ENCODE measurements around the gene PARS2.

Gene PARS2

GRCh38 chr1:54774820-54775498, 10.6 kb upstream of the PARS2 start:
- DNase-seq (ENCODE audit: low spot score) = peak; percentile 9

DNA sequence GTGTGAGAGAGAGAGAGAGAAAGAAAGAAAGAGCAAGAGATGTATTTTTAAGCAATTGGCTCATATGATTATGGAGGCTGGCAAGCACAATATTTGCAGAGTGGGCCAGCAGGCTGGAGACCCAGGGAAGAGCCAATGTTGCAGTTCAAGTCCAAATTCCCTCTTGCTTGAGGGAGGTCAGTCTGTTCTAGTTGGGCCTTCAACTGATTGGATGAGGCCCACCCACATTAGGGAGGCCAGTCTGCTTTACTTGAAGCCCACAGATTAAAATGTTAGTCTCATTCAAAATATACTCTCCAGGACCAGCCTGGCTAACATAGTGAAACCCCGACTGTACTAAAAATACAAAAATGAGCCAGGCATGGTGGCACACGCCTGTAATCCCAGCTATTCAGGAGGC, 8.6 kb upstream of the PARS2 start:
- no peak for DNase-seq (ENCODE audit: low spot score)

DNA sequence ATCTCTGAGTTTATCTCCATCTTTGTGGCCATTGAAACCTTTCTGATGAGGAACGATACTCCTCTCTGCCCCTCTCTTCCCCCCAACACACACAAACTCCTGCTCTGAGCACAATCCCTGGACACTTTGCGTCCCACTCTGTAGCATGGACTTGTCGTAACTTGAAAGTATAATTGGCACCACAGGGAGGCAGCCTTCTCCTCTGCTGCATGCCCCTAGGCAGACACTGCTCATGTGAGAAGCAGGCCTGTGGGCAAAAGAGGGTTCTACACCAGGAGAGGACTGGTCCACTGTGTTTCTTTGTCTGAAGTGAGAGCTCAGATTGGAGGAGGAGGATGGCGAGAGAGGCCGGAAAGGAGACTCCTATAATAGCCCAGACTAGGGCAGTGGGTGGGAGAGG, 3.8 kb upstream of the PARS2 start:
- DNase-seq (ENCODE audit: low spot score) = peak; percentile 27

- peak; percentile 72 for DNase-seq (ENCODE audit: low spot score)
Measured at GRCh38 chr1:54767526-54767925, 3.2 kb upstream of the PARS2 start.

- DNase-seq (ENCODE audit: low spot score) = peak; percentile 5
Measured at GRCh38 chr1:54766726-54767125, 2.4 kb upstream of the PARS2 start.

- DNase-seq (ENCODE audit: low spot score) = no peak
Measured at GRCh38 chr1:54764922-54765561, 719 bp upstream of the PARS2 start.

- no peak for DNase-seq (ENCODE audit: low spot score)
Measured at GRCh38 chr1:54763816-54764132, 549 bp downstream of the PARS2 start.

- no peak for DNase-seq (ENCODE audit: low spot score)
Measured at GRCh38 chr1:54758678-54759348, 5.5 kb downstream of the PARS2 start.

DNA sequence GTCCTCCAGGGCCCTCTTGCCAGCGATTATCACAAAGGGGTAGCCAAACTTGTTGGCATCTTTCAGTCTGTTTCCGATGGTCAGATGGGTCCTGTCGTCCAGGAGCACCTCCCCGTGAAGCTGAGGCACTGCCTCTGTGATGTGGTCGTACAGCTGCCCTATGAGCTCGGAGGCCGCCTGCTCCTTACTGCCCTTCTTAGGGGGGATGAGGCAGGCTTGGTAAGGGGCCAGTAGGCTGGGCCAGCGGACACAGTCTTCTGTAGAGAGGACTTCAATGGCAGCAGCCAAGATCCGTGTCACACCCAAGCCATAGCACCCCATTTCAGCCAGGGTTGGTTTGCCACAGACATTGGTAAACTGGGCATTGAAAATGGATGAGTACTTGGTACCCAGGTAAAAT, 6.5 kb downstream of the PARS2 start:
- no peak for DNase-seq (ENCODE audit: low spot score)

DNA sequence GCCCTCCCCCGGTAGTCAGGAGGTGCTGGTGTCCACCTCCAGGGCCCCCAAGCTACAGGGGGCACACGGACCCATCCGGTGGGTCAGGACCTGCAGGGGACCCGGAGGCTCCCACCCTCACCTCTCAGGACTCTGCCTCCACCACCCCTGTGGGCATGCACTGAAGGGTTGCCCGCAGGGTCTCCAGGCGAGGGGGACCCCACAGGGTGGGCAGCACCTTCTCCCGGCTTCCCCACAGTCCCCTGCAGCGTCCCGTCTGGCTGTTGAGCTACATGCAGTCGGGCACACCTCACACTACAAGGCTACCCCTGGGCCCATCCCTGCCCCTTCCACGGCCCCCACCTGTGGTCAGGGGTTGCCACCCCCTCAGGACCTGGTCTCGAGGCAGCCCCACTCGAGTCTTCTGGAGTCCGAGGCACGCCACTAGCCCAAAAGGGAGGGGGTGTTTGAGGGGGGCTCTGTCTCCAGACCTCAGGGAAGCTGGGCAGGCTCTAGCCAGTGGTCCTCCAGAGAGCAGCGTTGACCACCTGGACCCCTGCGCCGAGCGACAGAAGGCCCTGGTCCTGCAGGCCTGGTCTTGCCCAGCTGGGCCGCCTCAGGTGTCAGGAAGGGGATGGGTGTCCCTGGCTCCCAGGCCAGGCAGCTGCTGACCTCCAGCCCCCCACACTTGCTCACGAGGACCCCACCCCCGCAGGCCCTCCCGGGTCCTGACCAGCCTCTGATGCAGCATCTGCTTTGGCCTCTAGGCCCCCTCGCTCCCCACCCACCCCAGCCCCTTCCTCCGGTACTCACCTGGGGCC, 9.6 kb downstream of the PARS2 start:
- no peak for DNase-seq (ENCODE audit: low spot score)

- no peak for DNase-seq (ENCODE audit: low spot score)
Measured at GRCh38 chr1:54754045-54754444, 10.3 kb downstream of the PARS2 start.

GRCh38 chr1:54751426-54751825, 12.9 kb downstream of the PARS2 start:
- no peak for DNase-seq (ENCODE audit: low spot score)

DNA sequence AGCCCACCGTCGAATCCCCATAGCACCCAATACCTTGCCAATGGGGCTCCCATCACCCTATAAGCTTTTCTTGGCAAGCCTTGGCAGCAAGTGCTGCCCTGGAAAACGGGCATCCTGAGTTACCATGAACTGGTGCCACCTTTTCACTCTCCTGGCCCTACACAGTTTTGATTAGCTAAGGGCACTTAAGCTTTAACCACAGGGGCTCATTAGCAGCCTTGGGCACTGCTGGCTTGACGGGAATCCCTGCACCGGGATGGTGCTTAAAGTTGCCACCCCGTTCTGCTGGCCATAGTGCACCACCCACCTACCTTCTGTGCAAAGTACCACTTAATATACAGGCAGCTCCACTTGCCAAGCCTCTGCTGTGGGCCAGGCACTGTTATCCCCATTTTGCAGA, 13.7 kb downstream of the PARS2 start:
- no peak for DNase-seq (ENCODE audit: low spot score)

DNA sequence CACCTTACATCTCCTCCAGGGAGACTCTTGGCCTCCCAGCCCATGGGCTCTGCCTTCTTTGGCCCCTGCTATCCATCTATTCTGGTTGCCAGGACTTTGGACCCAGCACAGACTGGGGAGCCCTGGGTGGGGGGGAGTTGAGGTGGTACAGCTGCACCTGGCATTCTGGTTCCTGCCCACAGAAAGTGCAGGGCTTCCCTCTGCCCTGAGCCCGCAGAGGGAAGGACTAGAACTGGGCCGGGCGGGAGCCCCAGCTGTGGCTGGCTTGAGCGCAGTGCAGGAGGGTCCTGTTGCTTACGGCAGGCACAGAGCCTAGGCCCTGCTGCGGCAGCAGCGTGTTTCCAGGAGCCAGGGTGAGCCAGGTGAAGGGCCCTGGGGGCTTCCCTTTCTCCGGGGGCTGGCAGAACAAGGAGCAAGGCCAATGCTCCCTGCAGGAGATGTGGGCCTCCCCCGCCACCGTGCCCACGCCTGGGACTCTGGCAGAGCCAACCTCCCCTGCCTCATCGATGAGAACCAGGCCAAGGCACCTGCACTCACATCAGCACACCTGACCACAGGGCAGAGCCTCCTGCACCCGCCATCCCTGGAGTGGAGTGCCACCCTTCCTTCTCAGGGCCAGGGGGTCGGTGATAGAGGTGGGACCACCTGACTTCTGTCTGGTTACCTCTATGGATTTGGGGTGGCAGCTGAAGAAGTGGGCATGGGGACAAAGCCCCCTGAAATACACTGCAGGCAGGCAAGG, 16.1 kb downstream of the PARS2 start:
- no peak for DNase-seq (ENCODE audit: low spot score)

- DNase-seq (ENCODE audit: low spot score) = no peak
Measured at GRCh38 chr1:54745864-54746263, 18.5 kb downstream of the PARS2 start.

DNA sequence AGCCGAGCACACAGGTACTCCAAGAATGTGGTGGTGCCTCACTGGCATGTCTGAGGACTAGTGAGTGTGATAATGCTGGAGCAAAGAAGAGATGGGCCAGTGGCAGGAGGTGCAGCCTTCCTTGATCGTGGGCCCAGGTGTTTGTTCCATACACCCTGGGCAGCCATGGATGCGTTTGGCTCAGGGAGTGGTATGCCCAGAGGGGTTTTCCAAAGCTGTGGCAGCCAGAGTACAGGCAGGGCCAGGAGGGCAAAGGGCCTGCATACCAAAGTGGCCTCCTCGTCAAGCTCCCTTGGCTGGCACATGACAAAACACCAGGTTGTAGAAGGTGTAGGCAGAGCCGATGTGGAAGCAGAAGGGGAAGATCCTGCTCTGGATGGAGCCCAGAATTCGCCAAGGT, 19.0 kb downstream of the PARS2 start:
- DNase-seq (ENCODE audit: low spot score) = peak; percentile 19

GRCh38 chr1:54744696-54745095, 19.6 kb downstream of the PARS2 start:
- DNase-seq (ENCODE audit: low spot score) = no peak

GRCh38 chr1:54743416-54744226, 20.7 kb downstream of the PARS2 start:
- no peak for DNase-seq (ENCODE audit: low spot score)

DNA sequence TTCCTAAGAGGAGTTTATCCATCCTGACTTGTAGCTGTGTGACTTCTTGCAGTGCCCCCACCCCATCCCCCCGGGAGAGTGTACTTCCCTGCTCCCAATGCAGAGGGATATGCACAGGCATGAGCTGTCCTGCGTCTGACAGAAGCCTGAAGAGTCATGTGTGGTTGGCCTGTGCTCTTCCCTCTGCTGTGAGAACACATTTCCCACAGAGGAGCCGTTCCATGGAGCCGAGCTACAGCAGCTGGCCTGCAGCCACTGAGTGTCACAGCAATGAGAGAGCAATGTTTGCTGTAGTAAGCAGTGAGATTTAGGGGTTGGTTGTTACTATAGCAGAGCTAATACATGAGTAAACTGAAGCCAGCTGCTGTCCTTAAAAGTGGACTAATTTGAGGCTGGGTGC, 22.0 kb downstream of the PARS2 start:
- DNase-seq (ENCODE audit: low spot score) = no peak

DNA sequence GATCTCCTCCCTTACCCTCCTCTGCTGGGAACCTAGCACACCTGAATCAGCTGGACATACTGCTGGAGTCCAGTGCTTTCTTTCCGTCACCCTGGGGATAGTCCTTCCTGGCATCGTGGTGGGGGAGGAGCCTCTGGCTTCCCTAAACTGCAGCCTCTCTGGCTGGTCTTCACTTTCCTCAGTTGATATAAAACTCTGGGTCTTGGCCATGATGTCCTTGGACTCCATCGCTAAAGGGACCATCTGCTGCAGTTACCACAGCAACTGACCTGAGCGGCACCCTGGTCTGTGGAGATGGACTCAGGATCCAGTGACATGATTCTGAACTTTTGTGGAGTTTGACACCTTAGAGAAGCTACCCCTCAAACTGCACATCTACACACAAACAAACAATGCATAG, 22.8 kb downstream of the PARS2 start:
- no peak for DNase-seq (ENCODE audit: low spot score)

GRCh38 chr1:54738244-54738643, 26.1 kb downstream of the PARS2 start:
- DNase-seq (ENCODE audit: low spot score) = no peak
